SU-DHL-6 (cell line): Measurements from ENCODE around the gene GAN.

Experiments used
- H2AFZ ChIP-seq: fragments of 200-600 bp; sonication (generic); 2 replicates; pipeline ENCODE4 v1.6.1; 2014; ENCODE audit warnings: low read depth, mild to moderate bottlenecking, moderate library complexity, mixed read lengths, antibody characterized with exemption, low read length; ENCODE audit not compliant: severe bottlenecking
- H3F3A ChIP-seq: fragments of 200-600 bp; shearing (Covaris generic); 2 replicates; pipeline ENCODE4 v1.6.0; 2016; ENCODE audit warnings: antibody characterized with exemption, mild to moderate bottlenecking; ENCODE audit not compliant: insufficient read depth
- H3K27ac ChIP-seq: fragments of 200-600 bp; sonication (generic); 2 replicates; pipeline ENCODE4 v1.5.1; 2016; ENCODE audit warnings: low read depth, mild to moderate bottlenecking, low read length, moderate library complexity, mixed read lengths
- H3K27me3 ChIP-seq: fragments of 200-600 bp; sonication (generic), shearing (Covaris generic); 2 replicates; pipeline ENCODE4 v1.6.0; 2014; ENCODE audit warnings: mild to moderate bottlenecking, low read length
- H3K36me3 ChIP-seq: fragments of 200-600 bp; sonication (generic); 2 replicates; pipeline ENCODE4 v1.6.1; 2014; ENCODE audit warnings: mild to moderate bottlenecking, low read length, mixed read lengths
- H3K4me2 ChIP-seq: fragments of 300-600, 200-600 bp; shearing (Covaris generic), sonication (generic); 2 replicates; pipeline ENCODE4 v1.6.0; 2014; ENCODE audit warnings: low read length, low read depth, mild to moderate bottlenecking; ENCODE audit not compliant: poor library complexity, severe bottlenecking
- H3K4me3 ChIP-seq: fragments of 200-600 bp; sonication (generic); 2 replicates; pipeline ENCODE4 v1.5.1; 2014; ENCODE audit warnings: antibody characterized with exemption, low read length, mild to moderate bottlenecking, mixed read lengths; ENCODE audit not compliant: insufficient read depth, poor library complexity, severe bottlenecking
- H3K79me2 ChIP-seq: fragments of 200-600 bp; sonication (generic); 2 replicates; pipeline ENCODE4 v1.6.1; 2014; ENCODE audit warnings: mild to moderate bottlenecking, low read length, moderate library complexity; ENCODE audit not compliant: insufficient read depth
- H3K9ac ChIP-seq: fragments of 200-600 bp; sonication (generic); 2 replicates; pipeline ENCODE4 v1.7.0; 2014; ENCODE audit warnings: mild to moderate bottlenecking, low read length
- H3K9me2 ChIP-seq: fragments of 200-600 bp; sonication (generic); replicated peaks from 2 replicates; pipeline ENCODE4 v1.6.1; 2014; ENCODE audit warnings: low read length; ENCODE audit not compliant: insufficient read depth
- H3K9me3 ChIP-seq: fragments of 200-600 bp; sonication (generic); 2 replicates; pipeline ENCODE4 v1.6.1; 2014; ENCODE audit warnings: low read length, mixed read lengths; ENCODE audit not compliant: insufficient read depth
- H4K20me1 ChIP-seq: fragments of 200-600 bp; sonication (generic); 2 replicates; pipeline ENCODE4 v1.6.1; 2014; ENCODE audit warnings: low read depth, mild to moderate bottlenecking, antibody characterized with exemption, low read length, moderate library complexity, mixed read lengths
- CTCF ChIP-seq: fragments of 200-600 bp; sonication (generic); IDR thresholded peaks from one replicate; pipeline ENCODE4 v1.5.1; 2017; ENCODE audit warnings: antibody characterized with exemption, mild to moderate bottlenecking, low read length, moderate library complexity; ENCODE audit not compliant: insufficient read depth, poor library complexity, severe bottlenecking
- EZH2phosphoT487 ChIP-seq: fragments of 200-600 bp; sonication (generic), shearing (Covaris generic); conservative IDR thresholded peaks from 2 replicates; pipeline ENCODE4 v1.6.1; 2018; ENCODE audit warnings: mild to moderate bottlenecking, antibody characterized with exemption, low read length, moderate library complexity, mixed read lengths

Gene GAN

GRCh38 chr16:81275064-81275532 is 39.7 kb upstream of the GAN start:
- no peaks in the 10 kb centered on the region for H3K36me3 ChIP-seq
- no peak overlapping the region for H3K4me3 ChIP-seq
- H3K9me2 ChIP-seq: no peaks in the 10 kb centered on the region
- H3K9ac ChIP-seq: no peak overlapping the region
- no peak for TF ChIP-seq EZH2phosphoT487
- no peak for TF ChIP-seq CTCF
- no peak overlapping the region for H3K27ac ChIP-seq
- no peaks in the 10 kb centered on the region for H3F3A ChIP-seq
- no peak overlapping the region for H3K4me2 ChIP-seq
- no peaks in the 10 kb centered on the region for H3K79me2 ChIP-seq
- no peaks in the 10 kb centered on the region for H3K27me3 ChIP-seq
- H2AFZ ChIP-seq: peak overlapping the region; percentile 31
- H4K20me1 ChIP-seq: no peaks in the 10 kb centered on the region
- no peaks in the 10 kb centered on the region for H3K9me3 ChIP-seq

- H2AFZ ChIP-seq: no peak overlapping the region
- no peaks in the 10 kb centered on the region for H3K27me3 ChIP-seq
- no peak overlapping the region for H3K4me2 ChIP-seq
- no peaks in the 10 kb centered on the region for H3K9me2 ChIP-seq
- no peaks in the 10 kb centered on the region for H3F3A ChIP-seq
- H3K27ac ChIP-seq: no peak overlapping the region
- no peaks in the 10 kb centered on the region for H3K9me3 ChIP-seq
- H4K20me1 ChIP-seq: no peaks in the 10 kb centered on the region
- no peak overlapping the region for H3K4me3 ChIP-seq
- no peaks in the 10 kb centered on the region for H3K79me2 ChIP-seq
- TF ChIP-seq EZH2phosphoT487 (no peak), CTCF (no peak)
- H3K9ac ChIP-seq: no peak overlapping the region
- H3K36me3 ChIP-seq: no peaks in the 10 kb centered on the region
Measured at GRCh38 chr16:81275795-81276194, 39.0 kb upstream of the GAN start.

- H3K27ac ChIP-seq: no peak overlapping the region
- H3K9ac ChIP-seq: no peak overlapping the region
- no peak overlapping the region for H2AFZ ChIP-seq
- H3K4me3 ChIP-seq: no peak overlapping the region
- H4K20me1 ChIP-seq: no peaks in the 10 kb centered on the region
- no peaks in the 10 kb centered on the region for H3K9me2 ChIP-seq
- H3K79me2 ChIP-seq: no peaks in the 10 kb centered on the region
- no peaks in the 10 kb centered on the region for H3K27me3 ChIP-seq
- no peaks in the 10 kb centered on the region for H3F3A ChIP-seq
- no peaks in the 10 kb centered on the region for H3K9me3 ChIP-seq
- TF ChIP-seq EZH2phosphoT487 (no peak), CTCF (no peak)
- no peaks in the 10 kb centered on the region for H3K36me3 ChIP-seq
- no peak overlapping the region for H3K4me2 ChIP-seq
Measured at GRCh38 chr16:81276323-81276722, 38.4 kb upstream of the GAN start.
